Limb (tissue), 2 donors: Measurements from ENCODE around the gene C10orf120.

Source experiments
- DNase-seq, 2 donors: peaks; one replicate each; pipeline ENCODE4 v3.0.0-alpha.2; 2016; ENCODE audit errors: extremely low spot score in 2 of 2

Gene C10orf120

GRCh38 chr10:122699796-122700455, at the start of gene C10orf120:
Gene C10orf120, minus strand, starts transcription at chr10:122699846. Its CDS starts 56 bp downstream, at chr10:122699790.
- no peak for DNase-seq

DNA sequence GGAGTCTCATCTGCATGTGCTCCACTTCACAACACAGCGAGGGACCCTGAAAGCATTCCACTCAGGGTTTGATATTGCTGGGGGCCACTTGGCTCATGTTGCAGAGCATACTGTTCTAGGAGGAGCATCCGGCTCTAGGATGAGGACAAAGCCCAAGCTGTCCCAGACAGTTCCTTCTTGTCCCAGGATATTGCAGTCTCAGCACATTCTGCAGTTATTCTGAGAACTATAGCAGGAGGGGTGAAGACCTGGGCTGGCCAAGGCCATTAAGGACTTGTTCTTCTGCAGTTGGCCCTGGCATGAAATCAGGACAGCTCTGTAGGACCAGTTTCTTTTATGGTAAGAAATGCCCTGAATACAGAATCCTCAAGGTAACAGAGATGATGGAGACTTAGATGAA, 48.9 kb upstream of the C10orf120 start:
- no peak for DNase-seq

DNA sequence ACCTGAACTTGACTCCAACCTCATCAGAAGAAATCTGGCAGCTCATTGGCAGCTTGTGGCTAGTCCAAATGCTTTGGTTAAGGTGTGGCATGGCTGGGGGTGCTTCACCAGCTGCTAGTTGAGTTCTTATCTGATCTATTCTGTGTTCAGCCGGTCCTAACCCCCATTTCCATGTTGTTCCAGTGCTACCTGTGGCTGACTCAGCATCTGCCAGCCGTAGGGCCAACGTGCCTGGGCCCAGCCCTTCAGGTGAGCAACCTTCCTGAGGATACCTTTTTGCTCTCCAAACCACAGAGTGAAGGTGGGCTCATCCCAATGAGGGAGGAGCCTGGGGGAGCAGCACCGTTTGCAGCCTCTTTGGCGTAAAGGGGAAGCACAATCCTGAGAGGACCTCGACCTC, 46.8 kb upstream of the C10orf120 start:
- DNase-seq = no peak

GRCh38 chr10:122744257-122744656, 44.6 kb upstream of the C10orf120 start:
- no peak for DNase-seq

GRCh38 chr10:122740640-122741039, 41.0 kb upstream of the C10orf120 start:
- DNase-seq = no peak

GRCh38 chr10:122738031-122738430, 38.4 kb upstream of the C10orf120 start:
- DNase-seq = no peak

GRCh38 chr10:122733931-122734665, 34.5 kb upstream of the C10orf120 start:
- no peak for DNase-seq

- DNase-seq = no peak
These were observed 33.8 kb upstream of the C10orf120 start for GRCh38 chr10:122733443-122733842.

DNA sequence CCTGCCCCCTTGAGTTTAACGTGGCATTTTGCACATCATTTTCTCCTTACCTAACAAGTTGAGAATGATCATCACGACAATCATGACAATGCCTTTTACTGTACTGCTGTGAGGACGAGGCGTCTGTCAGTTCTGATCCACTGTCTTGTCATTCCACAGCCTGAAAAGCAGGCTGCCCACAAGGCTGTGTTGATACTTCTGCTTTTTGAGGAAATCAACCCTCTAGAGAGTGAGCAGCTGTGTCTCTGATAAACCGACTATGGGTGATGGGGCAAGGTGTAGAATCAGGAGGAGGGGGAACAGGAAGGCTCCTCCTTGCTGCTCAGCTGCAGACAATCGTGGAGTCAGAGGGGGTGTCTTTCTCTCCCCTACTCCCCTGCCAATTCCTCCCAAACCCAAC, 30.6 kb upstream of the C10orf120 start:
- no peak for DNase-seq

DNA sequence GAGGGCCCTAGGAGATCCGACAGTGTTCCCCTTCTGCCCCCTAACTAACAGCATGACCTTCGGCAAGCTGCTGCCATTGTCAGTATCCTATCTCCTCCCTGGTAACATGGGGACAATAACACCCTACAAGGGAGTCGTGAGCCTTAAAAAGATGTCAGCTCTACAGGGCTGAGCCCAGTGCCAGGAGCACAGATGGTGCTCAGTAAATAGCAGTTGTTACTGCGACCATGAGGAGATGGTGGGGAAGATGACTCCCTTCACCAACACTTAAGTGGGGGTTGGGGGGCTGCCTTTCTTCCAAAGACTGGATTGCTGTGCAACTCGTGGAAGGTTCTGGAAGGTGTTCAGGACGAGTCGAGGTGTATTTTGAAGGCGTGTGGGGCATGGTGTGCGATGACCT, 29.5 kb upstream of the C10orf120 start:
- no peak for DNase-seq

DNA sequence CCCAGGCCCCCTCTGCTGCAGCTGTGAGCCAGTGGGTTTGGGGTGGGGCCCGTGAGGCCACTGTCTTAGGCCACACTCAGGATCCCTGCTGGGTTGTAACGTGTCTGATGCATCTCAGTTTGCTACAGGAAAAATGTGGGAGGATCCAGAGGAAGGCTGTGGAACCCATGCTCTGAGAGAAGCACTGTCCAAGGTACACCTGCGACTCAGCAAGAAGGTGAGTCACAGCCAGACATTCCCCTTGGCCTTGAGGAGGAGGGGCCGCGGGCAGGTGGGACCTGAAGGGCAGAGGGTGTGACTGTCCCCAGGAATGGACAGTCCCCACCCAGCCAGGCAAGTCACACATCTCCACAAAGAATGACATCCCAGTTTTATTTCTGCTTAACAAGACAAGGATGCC, 27.8 kb upstream of the C10orf120 start:
- no peak for DNase-seq

DNA sequence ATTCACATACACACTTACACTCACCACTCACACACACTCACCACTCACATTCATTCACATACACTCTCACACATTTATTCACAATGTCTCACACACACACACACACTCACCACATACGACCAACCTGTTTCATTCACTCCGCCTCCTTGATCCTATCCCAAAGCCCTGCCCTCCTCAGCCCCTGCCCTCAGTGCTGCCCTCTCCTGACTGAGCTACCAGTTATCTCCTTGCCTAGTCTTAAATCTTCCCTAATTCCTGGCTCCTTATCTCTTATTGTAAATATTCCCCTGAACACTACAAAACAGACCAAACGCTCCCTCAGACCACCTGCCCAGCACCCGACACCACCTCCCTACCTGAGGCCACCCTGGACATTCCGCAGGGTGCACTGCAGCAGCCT, 26.1 kb upstream of the C10orf120 start:
- DNase-seq = no peak

DNA sequence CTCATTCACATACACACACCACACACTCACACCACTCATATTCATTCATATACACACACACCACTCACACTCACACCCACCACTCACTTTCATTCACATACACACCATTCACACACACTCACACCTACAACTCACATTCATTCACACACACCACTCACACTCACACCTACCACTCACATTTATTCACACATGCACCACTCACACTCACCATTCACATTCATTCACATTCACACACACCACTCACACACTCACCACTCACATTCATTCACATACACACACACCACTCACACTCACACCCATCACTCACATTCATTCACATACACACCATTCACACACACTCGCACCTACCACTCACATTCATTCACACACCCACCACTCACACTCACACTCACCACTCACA, 25.4 kb upstream of the C10orf120 start:
- no peak for DNase-seq

GRCh38 chr10:122721111-122721510, 21.5 kb upstream of the C10orf120 start:
- DNase-seq = no peak

DNA sequence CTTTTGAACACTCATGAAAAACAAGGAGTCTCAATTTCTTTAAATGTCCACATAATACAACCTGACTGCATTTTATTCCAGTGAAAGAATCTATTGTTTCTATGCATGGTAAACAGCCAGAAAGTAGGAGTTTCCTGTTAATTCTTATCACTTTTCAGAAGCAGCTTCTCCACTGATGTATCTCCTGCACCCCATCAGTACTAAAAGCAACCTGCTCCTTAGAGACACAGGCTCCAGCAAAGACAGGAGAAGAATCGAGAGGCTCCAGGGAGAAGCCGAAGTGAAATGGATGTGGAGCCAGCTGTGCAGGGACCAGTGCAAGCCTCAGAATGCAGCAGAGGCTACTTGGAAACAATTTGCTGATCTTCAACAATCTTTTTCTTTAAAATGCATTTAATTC, 16.4 kb upstream of the C10orf120 start:
- no peak for DNase-seq

- no peak for DNase-seq
These were observed 15.9 kb upstream of the C10orf120 start for GRCh38 chr10:122715576-122715975.

- no peak for DNase-seq
These were observed 13.6 kb upstream of the C10orf120 start for GRCh38 chr10:122713091-122713885.

GRCh38 chr10:122710576-122710975, 10.9 kb upstream of the C10orf120 start:
- no peak for DNase-seq

DNA sequence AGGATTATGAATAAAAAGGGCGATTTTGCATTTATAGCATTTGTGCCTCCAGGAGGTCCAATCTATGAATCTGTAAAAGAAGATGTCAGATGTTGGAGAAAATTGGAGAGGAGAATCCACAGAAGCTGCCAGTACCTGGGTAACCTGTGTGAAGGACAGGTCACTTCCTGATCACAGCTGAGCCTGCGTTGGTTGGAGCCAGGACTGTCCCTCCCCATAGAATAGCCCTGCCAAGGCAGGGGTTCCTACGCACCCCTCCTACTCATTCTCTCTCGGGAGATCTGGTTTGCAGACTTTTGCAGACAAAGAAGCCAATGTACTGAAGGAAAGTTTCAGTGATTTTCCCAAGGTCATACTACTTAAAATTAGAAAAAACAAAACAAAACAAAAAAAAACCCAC, 10.3 kb upstream of the C10orf120 start:
- DNase-seq = no peak

GRCh38 chr10:122707535-122707934, 7.9 kb upstream of the C10orf120 start:
- DNase-seq = no peak

DNA sequence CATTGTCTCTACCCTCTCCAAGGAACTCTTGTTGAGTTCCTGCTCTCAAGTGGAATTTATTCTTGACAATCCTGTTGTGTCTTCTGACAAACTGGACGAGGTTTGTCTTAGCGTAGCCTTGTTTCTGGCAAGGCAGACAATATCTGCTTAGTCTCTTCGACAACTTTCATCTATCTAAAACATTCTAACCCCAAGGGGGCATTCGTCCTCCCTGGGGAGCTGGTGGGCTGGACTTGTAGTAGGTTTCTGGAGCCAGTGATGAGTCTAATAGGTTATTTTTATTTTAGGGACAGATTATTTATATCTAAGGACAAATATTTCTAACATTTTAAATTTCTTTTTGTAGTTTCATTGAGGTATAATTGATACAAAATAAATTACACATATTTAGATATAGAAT, 7.3 kb upstream of the C10orf120 start:
- DNase-seq = no peak

DNA sequence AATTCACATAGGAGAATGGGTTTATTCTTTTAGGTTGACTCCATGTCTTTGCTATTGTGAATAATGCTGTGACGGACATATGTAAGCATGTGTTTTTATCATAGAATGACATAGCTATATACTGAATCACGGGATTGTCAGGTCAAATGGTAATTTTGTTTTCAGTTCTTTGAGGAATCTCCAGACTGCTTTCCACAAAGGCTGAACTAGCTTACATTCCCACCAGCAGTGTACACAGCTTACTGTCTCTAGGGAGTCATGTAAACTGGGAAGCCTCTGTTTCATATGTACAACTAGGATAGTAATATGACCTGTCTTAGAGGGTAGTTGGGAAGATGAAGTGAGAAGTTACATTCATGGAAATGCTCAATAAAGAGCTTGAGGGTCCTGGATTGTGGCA, 6.8 kb upstream of the C10orf120 start:
- no peak for DNase-seq
